WTC11 (cell line): ENCODE data around the gene KLF11. TPM values are rescaled to one million over a fixed set of nuclear protein-coding genes. Genes with fewer than 3 reads are reported as not detected.

ENCODE experiments used
- ATAC-seq: fragments of 200-7000 bp; cut with Tn5 transposase; 2 replicates; pipeline ENCODE4 v1.10.0; 2021; ENCODE audit warnings: mild to moderate bottlenecking, moderate library complexity
- CTCF ChIA-PET: fragments of 300-600 bp; sonication (Branson Sonifier 250); formaldehyde crosslinking; loops from one replicate; lab custom pipeline; 2021; ENCODE audit warnings: antibody characterized with exemption; lab: Charles Lee
- POLR2A ChIA-PET: fragments of 350-600 bp; sonication (Branson Sonifier 250); formaldehyde crosslinking; loops from one replicate; lab custom pipeline; 2021; ENCODE audit warnings: antibody characterized with exemption; lab: Charles Lee
- DNase-seq: peaks from one replicate; pipeline ENCODE4 v3.0.0; 2021; ENCODE audit warnings: low spot score
- H3K27ac Mint-ChIP-seq: 2 replicates; pipeline ENCODE4 v1.8.0; 2021; ENCODE audit warnings: mixed read lengths
- H3K27me3 Mint-ChIP-seq: 2 replicates; pipeline ENCODE4 v1.8.0; 2021; ENCODE audit warnings: low read depth, mild to moderate bottlenecking, moderate library complexity, mixed read lengths
- H3K36me3 Mint-ChIP-seq: 2 replicates; pipeline ENCODE4 v1.8.0; 2021; ENCODE audit warnings: mixed read lengths
- H3K4me1 Mint-ChIP-seq: 2 replicates; pipeline ENCODE4 v1.8.0; 2022; ENCODE audit warnings: mixed read lengths
- H3K4me3 Mint-ChIP-seq: 2 replicates; pipeline ENCODE4 v1.8.0; 2021; ENCODE audit warnings: mild to moderate bottlenecking, moderate library complexity, mixed read lengths
- H3K9me3 Mint-ChIP-seq: 2 replicates; pipeline ENCODE4 v1.8.0; 2021; ENCODE audit warnings: mixed read lengths
- ATF2 ChIP-seq: sonication (generic); formaldehyde crosslinking; IDR thresholded peaks from 2 replicates; pipeline ENCODE4 v1.8.1; 2022; ENCODE audit warnings: low read depth, missing genetic modification reagents, borderline replicate concordance
- ELF4 ChIP-seq: sonication (generic); formaldehyde crosslinking; IDR thresholded peaks from 2 replicates; pipeline ENCODE4 v1.8.1; 2022; ENCODE audit warnings: low read depth, mild to moderate bottlenecking, moderate library complexity, missing genetic modification reagents
- FOXP1 ChIP-seq: sonication (generic); formaldehyde crosslinking; IDR thresholded peaks from 2 replicates; pipeline ENCODE4 v1.8.0; 2022; ENCODE audit warnings: missing genetic modification reagents, mild to moderate bottlenecking, moderate library complexity, borderline replicate concordance
- FOXP4 ChIP-seq: sonication (generic); formaldehyde crosslinking; IDR thresholded peaks from 2 replicates; pipeline ENCODE4 v1.8.0; 2022; ENCODE audit warnings: mild to moderate bottlenecking, missing genetic modification reagents
- GABPB1 ChIP-seq: sonication (generic); formaldehyde crosslinking; IDR thresholded peaks from 2 replicates; pipeline ENCODE4 v1.8.1; 2023; ENCODE audit warnings: mild to moderate bottlenecking, missing genetic modification reagents
- GRHL2 ChIP-seq: fragments of 250-450 bp; sonication (Bioruptor Pico); IDR thresholded peaks from 2 replicates; pipeline ENCODE4 v1.8.0; 2022; ENCODE audit warnings: mild to moderate bottlenecking, moderate library complexity; ENCODE audit not compliant: insufficient replicate concordance, severe bottlenecking
- GTF2I ChIP-seq: fragments of 250-450 bp; sonication (Bioruptor Pico); conservative IDR thresholded peaks from 2 replicates; pipeline ENCODE4 v1.4.0; 2021; ENCODE audit warnings: mild to moderate bottlenecking
- MXD4 ChIP-seq: fragments of 250-450 bp; sonication (Bioruptor Pico); IDR thresholded peaks from 2 replicates; pipeline ENCODE4 v1.8.0; 2021; ENCODE audit warnings: mild to moderate bottlenecking, moderate library complexity, borderline replicate concordance
- MYBL2 ChIP-seq: sonication (generic); formaldehyde crosslinking; IDR thresholded peaks from 2 replicates; pipeline ENCODE4 v1.8.1; 2023; ENCODE audit warnings: mild to moderate bottlenecking, moderate library complexity, missing genetic modification reagents
- NFE2L1 ChIP-seq: sonication (generic); formaldehyde crosslinking; IDR thresholded peaks from 2 replicates; pipeline ENCODE4 v1.8.1; 2023; ENCODE audit warnings: missing genetic modification reagents
- OVOL2 ChIP-seq: fragments of 250-450 bp; sonication (Bioruptor Pico); IDR thresholded peaks from 2 replicates; pipeline ENCODE4 v1.9.0; 2021; ENCODE audit warnings: mild to moderate bottlenecking, borderline replicate concordance
- USF2 ChIP-seq: sonication (generic); formaldehyde crosslinking; IDR thresholded peaks from 2 replicates; pipeline ENCODE4 v1.8.1; 2023; ENCODE audit warnings: mild to moderate bottlenecking, missing genetic modification reagents, moderate library complexity
- ZNF425 ChIP-seq: fragments of 250-450 bp; sonication (Bioruptor Pico); conservative IDR thresholded peaks from 2 replicates; pipeline ENCODE4 v1.9.0; 2021; ENCODE audit warnings: mild to moderate bottlenecking
- total RNA-seq: library from RNA; stranded (reverse); gene quantifications from 3 replicates; pipeline ENCODE4 v1.2.3, GENCODE V29; 2021
- TF ChIP-seq, protein P1 (sequence below): fragments of 200-600 bp; IDR thresholded peaks from 2 replicates; pipeline ENCODE4 v1.8.0; 2022; ENCODE audit warnings: antibody characterized with exemption
- TF ChIP-seq, protein P2 (sequence below): sonication (generic); formaldehyde crosslinking; conservative IDR thresholded peaks from 2 replicates; pipeline ENCODE4 v1.8.1; 2022; ENCODE audit warnings: mild to moderate bottlenecking, missing genetic modification reagents
- TF ChIP-seq, protein P3 (sequence below): sonication (generic); formaldehyde crosslinking; IDR thresholded peaks from 2 replicates; pipeline ENCODE4 v1.8.1; 2022; ENCODE audit warnings: missing genetic modification reagents, borderline replicate concordance
- TF ChIP-seq, protein P4 (sequence below): fragments of 250-450 bp; sonication (Bioruptor Pico); IDR thresholded peaks from 2 replicates; pipeline ENCODE4 v1.9.0; 2021; ENCODE audit warnings: moderate library complexity, mild to moderate bottlenecking, inconsistent platforms, borderline replicate concordance

KLF11 gene
- total RNA-seq, 1 experiment from 2014 or later = 8.8 TPM

GRCh38 chr2:10084223-10084865, 41.0 kb downstream of the KLF11 start:
- no peak for TF ChIP-seq USF2
- no peak for TF ChIP-seq ZNF425 (CRISPR knock-in tag)
- TF ChIP-seq, protein P1, sequence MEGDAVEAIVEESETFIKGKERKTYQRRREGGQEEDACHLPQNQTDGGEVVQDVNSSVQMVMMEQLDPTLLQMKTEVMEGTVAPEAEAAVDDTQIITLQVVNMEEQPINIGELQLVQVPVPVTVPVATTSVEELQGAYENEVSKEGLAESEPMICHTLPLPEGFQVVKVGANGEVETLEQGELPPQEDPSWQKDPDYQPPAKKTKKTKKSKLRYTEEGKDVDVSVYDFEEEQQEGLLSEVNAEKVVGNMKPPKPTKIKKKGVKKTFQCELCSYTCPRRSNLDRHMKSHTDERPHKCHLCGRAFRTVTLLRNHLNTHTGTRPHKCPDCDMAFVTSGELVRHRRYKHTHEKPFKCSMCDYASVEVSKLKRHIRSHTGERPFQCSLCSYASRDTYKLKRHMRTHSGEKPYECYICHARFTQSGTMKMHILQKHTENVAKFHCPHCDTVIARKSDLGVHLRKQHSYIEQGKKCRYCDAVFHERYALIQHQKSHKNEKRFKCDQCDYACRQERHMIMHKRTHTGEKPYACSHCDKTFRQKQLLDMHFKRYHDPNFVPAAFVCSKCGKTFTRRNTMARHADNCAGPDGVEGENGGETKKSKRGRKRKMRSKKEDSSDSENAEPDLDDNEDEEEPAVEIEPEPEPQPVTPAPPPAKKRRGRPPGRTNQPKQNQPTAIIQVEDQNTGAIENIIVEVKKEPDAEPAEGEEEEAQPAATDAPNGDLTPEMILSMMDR = no peak
- TF ChIP-seq ATF2 = no peak
- TF ChIP-seq FOXP4 (CRISPR knock-in tag) = no peak
- no peak for TF ChIP-seq GRHL2 (CRISPR knock-in tag)
- TF ChIP-seq, all 79 proteins: peak for 0
- no peaks in the 10 kb centered on the region for H3K9me3 Mint-ChIP-seq
- peaks cover 30% of the 10 kb centered on the region for H3K27me3 Mint-ChIP-seq
- no peak overlapping the region; the same call in 1 of the 2 replicates for H3K27ac Mint-ChIP-seq
- no peaks in the 10 kb centered on the region for H3K36me3 Mint-ChIP-seq
- H3K4me1 Mint-ChIP-seq = peaks cover 15% of the 10 kb centered on the region
- CTCF ChIA-PET = interaction anchor here (1.4 to 5.4 kb wide), 3 partner anchors 11 to 40 kb away, joined by 5 to 37 read pairs (median 20); no protein-coding TSS in a partner anchor
- DNase-seq = no peak
- no peak overlapping the region for H3K4me3 Mint-ChIP-seq
- POLR2A ChIA-PET = no interaction called here
- no peak for ATAC-seq

GRCh38 chr2:10085043-10085667, 41.8 kb downstream of the KLF11 start:
- no peaks in the 10 kb centered on the region for H3K9me3 Mint-ChIP-seq
- no peaks in the 10 kb centered on the region for H3K36me3 Mint-ChIP-seq
- H3K4me3 Mint-ChIP-seq = no peak overlapping the region
- no peak overlapping the region for H3K27ac Mint-ChIP-seq
- H3K4me1 Mint-ChIP-seq = peaks cover 23% of the 10 kb centered on the region
- DNase-seq = no peak
- no peak for ATAC-seq
- CTCF ChIA-PET = interaction anchor here (1.4 to 5.4 kb wide), 3 partner anchors 12 to 39 kb away, joined by 5 to 37 read pairs (median 20); no protein-coding TSS in a partner anchor
- peaks cover 30% of the 10 kb centered on the region for H3K27me3 Mint-ChIP-seq
- POLR2A ChIA-PET = no interaction called here
- TF ChIP-seq, protein P1 = no peak
- TF ChIP-seq, protein P2, sequence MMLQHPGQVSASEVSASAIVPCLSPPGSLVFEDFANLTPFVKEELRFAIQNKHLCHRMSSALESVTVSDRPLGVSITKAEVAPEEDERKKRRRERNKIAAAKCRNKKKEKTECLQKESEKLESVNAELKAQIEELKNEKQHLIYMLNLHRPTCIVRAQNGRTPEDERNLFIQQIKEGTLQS (CRISPR knock-in tag) = no peak
- TF ChIP-seq, protein P3, sequence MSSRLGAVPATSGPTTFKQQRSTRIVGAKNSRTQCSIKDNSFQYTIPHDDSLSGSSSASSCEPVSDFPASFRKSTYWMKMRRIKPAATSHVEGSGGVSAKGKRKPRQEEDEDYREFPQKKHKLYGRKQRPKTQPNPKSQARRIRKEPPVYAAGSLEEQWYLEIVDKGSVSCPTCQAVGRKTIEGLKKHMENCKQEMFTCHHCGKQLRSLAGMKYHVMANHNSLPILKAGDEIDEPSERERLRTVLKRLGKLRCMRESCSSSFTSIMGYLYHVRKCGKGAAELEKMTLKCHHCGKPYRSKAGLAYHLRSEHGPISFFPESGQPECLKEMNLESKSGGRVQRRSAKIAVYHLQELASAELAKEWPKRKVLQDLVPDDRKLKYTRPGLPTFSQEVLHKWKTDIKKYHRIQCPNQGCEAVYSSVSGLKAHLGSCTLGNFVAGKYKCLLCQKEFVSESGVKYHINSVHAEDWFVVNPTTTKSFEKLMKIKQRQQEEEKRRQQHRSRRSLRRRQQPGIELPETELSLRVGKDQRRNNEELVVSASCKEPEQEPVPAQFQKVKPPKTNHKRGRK (CRISPR knock-in tag) = no peak
- TF ChIP-seq ELF4 (no peak), MYBL2 (CRISPR knock-in tag) (no peak), MXD4 (no peak), FOXP1 (CRISPR knock-in tag) (no peak), GABPB1 (CRISPR knock-in tag) (no peak), OVOL2 (no peak), NFE2L1 (no peak), GTF2I (CRISPR knock-in tag) (no peak)
- TF ChIP-seq, protein P4, sequence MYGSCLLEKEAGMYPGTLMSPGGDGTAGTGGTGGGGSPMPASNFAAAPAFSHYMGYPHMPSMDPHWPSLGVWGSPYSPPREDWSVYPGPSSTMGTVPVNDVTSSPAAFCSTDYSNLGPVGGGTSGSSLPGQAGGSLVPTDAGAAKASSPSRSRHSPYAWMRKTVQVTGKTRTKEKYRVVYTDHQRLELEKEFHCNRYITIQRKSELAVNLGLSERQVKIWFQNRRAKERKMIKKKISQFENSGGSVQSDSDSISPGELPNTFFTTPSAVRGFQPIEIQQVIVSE (CRISPR knock-in tag) = no peak
